SK-N-SH treated with all-trans-retinoic acid at 6 μM for 48 hours (cell line): ENCODE measurements around the gene HMSD.

Source experiments
- CREB5 ChIP-seq: fragments of 250-450 bp; sonication (Bioruptor Pico); IDR thresholded peaks from 2 replicates; pipeline ENCODE4 v1.5.1; 2020; ENCODE audit warnings: low read depth, mild to moderate bottlenecking, moderate library complexity
- PATZ1 ChIP-seq: fragments of 250-450 bp; sonication (Bioruptor Pico); IDR thresholded peaks from 2 replicates; pipeline ENCODE4 v1.8.0; 2020; ENCODE audit warnings: mild to moderate bottlenecking, moderate library complexity, borderline replicate concordance
- SNAI2 ChIP-seq: fragments of 250-450 bp; sonication (Bioruptor Pico); IDR thresholded peaks from 2 replicates; pipeline ENCODE4 v1.5.0; 2020; ENCODE audit warnings: mild to moderate bottlenecking, moderate library complexity
- TCF4 ChIP-seq: fragments of 250-450 bp; sonication (Bioruptor Pico); IDR thresholded peaks from 2 replicates; pipeline ENCODE4 v1.8.0; 2021; ENCODE audit warnings: mild to moderate bottlenecking, moderate library complexity, borderline replicate concordance
- ZFP30 ChIP-seq: fragments of 450-650 bp; formaldehyde crosslinking; IDR thresholded peaks from 2 replicates; pipeline ENCODE4 v1.5.0; 2022; ENCODE audit warnings: mild to moderate bottlenecking, moderate library complexity

GRCh38 chr18:64009305-64009704 lies 60.2 kb downstream of the HMSD start:
- TF ChIP-seq ZFP30 (CRISPR knock-in tag) (no peak), SNAI2 (CRISPR knock-in tag) (no peak), CREB5 (no peak), TCF4 (CRISPR knock-in tag) (no peak), PATZ1 (no peak)
